Measurements from ENCODE around the gene THSD4.

Gene THSD4

GRCh38 chr15:71373917-71374316 is 258.6 kb downstream of the THSD4 start:
- H3K4me1 ChIP-seq (ENCODE audit: insufficient read depth, low read length, severe bottlenecking) = no peaks in the 10 kb centered on the region
- TF ChIP-seq CTCF (IDR thresholded peaks at IDR 0.05; ENCODE audit: low read length) (no peak), EZH2 (IDR thresholded peaks at IDR 0.05; ENCODE audit: borderline replicate concordance, low read length) (no peak)
- no peaks in the 10 kb centered on the region for H3K9me3 ChIP-seq (ENCODE audit: low read length)
- H3K4me2 ChIP-seq (ENCODE audit: low read length) = no peak overlapping the region
- no peaks in the 10 kb centered on the region for H4K20me1 ChIP-seq (ENCODE audit: insufficient read depth, low read length)
- H3K9me2 ChIP-seq (ENCODE audit: low read depth, low read length) = no peaks in the 10 kb centered on the region
- H3K27me3 ChIP-seq (ENCODE audit: insufficient read depth, low read length) = no peaks in the 10 kb centered on the region
- no peaks in the 10 kb centered on the region for H3F3A ChIP-seq (ENCODE audit: insufficient read depth, low read length)
- H2AFZ ChIP-seq (ENCODE audit: low read length) = no peak overlapping the region
- H3K9ac ChIP-seq (ENCODE audit: low read length) = no peak overlapping the region
- no peaks in the 10 kb centered on the region for H3K79me2 ChIP-seq (ENCODE audit: insufficient read depth, low read length)
- no peaks in the 10 kb centered on the region for H3K36me3 ChIP-seq (ENCODE audit: insufficient read depth, low read length)
- H3K27ac ChIP-seq (ENCODE audit: low read depth, low read length, poor library complexity, severe bottlenecking) = no peak overlapping the region
- no peak overlapping the region for H3K4me3 ChIP-seq (ENCODE audit: low read depth, low read length, poor library complexity, severe bottlenecking)

- Histone ChIP-seq H3K4me1 (ENCODE audit: insufficient read depth, low read length, severe bottlenecking) (no peaks in the 10 kb centered on the region), H2AFZ (ENCODE audit: low read length) (no peak overlapping the region), H3K27ac (ENCODE audit: low read depth, low read length, poor library complexity, severe bottlenecking) (no peak overlapping the region), H3K79me2 (ENCODE audit: insufficient read depth, low read length) (no peaks in the 10 kb centered on the region), H3K9me3 (ENCODE audit: low read length) (no peaks in the 10 kb centered on the region), H3K36me3 (ENCODE audit: insufficient read depth, low read length) (no peaks in the 10 kb centered on the region), H3K27me3 (ENCODE audit: insufficient read depth, low read length) (no peaks in the 10 kb centered on the region), H3K9ac (ENCODE audit: low read length) (no peak overlapping the region), H3K9me2 (ENCODE audit: low read depth, low read length) (no peaks in the 10 kb centered on the region), H3K4me3 (ENCODE audit: low read depth, low read length, poor library complexity, severe bottlenecking) (no peak overlapping the region), H3F3A (ENCODE audit: insufficient read depth, low read length) (no peaks in the 10 kb centered on the region), H4K20me1 (ENCODE audit: insufficient read depth, low read length) (no peaks in the 10 kb centered on the region), H3K4me2 (ENCODE audit: low read length) (no peak overlapping the region)
- TF ChIP-seq CTCF (IDR thresholded peaks at IDR 0.05; ENCODE audit: low read length) (no peak), EZH2 (IDR thresholded peaks at IDR 0.05; ENCODE audit: borderline replicate concordance, low read length) (no peak)
Observed at GRCh38 chr15:71374607-71375352, 259.5 kb downstream of the THSD4 start.

DNA sequence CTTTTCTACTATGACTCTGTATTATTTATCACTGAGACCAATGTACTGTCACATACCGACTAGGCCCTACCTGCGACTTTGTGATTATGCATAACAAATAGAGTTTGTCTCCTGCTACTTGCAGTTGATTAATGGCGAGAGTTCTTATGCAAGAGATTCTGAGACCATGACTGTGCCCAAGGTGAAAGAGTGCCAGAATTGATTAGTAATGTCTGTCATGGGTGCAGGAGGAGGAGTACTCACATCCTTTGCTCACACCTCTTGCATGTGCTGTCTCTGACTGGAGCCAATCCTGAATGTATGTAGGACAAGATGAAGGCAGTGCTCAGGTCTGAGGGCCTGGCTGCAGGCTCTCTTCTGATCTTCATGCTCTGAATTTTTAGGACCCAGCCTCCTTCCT is 260.7 kb downstream of the THSD4 start:
- Histone ChIP-seq H3K4me2 (ENCODE audit: low read length) (no peak overlapping the region), H3K4me1 (ENCODE audit: insufficient read depth, low read length, severe bottlenecking) (no peaks in the 10 kb centered on the region), H2AFZ (ENCODE audit: low read length) (no peak overlapping the region), H3K4me3 (ENCODE audit: low read depth, low read length, poor library complexity, severe bottlenecking) (no peak overlapping the region), H4K20me1 (ENCODE audit: insufficient read depth, low read length) (no peaks in the 10 kb centered on the region), H3K9me2 (ENCODE audit: low read depth, low read length) (no peaks in the 10 kb centered on the region), H3K79me2 (ENCODE audit: insufficient read depth, low read length) (no peaks in the 10 kb centered on the region), H3F3A (ENCODE audit: insufficient read depth, low read length) (no peaks in the 10 kb centered on the region), H3K27ac (ENCODE audit: low read depth, low read length, poor library complexity, severe bottlenecking) (no peak overlapping the region), H3K36me3 (ENCODE audit: insufficient read depth, low read length) (no peaks in the 10 kb centered on the region), H3K9ac (ENCODE audit: low read length) (no peak overlapping the region), H3K9me3 (ENCODE audit: low read length) (no peaks in the 10 kb centered on the region), H3K27me3 (ENCODE audit: insufficient read depth, low read length) (no peaks in the 10 kb centered on the region)
- TF ChIP-seq EZH2 (IDR thresholded peaks at IDR 0.05; ENCODE audit: borderline replicate concordance, low read length) = no peak
- TF ChIP-seq CTCF (IDR thresholded peaks at IDR 0.05; ENCODE audit: low read length) = no peak
